Ovary (tissue), 9 donors: ENCODE data around the gene FGR. TPM values are rescaled to one million over a fixed set of nuclear protein-coding genes. Genes with fewer than 3 reads are reported as not detected.

Experiments used
- DNase-seq, 5 donors: peaks; one replicate each; pipeline ENCODE4 v3.0.0-alpha.2; 2019 to 2020
- H3K27ac ChIP-seq, 2 donors: fragments of 200-600 bp; one replicate each; pipeline versions ENCODE4 v1.5.1 to v1.8.0; 2019 to 2022
- H3K27me3 ChIP-seq: fragments of 200-600 bp; one replicate; pipeline ENCODE4 v1.8.0; 2022
- H3K36me3 ChIP-seq: fragments of 200-600 bp; sonication (generic); one replicate; pipeline ENCODE4 v1.5.1; 2019
- H3K4me1 ChIP-seq: one replicate; pipeline ENCODE4 v1.8.1; 2013; ENCODE audit warnings: mild to moderate bottlenecking, moderate library complexity; ENCODE audit not compliant: insufficient read depth
- H3K4me3 ChIP-seq: fragments of 200-600 bp; sonication (generic); one replicate; pipeline ENCODE4 v1.5.1; 2017
- H3K9me3 ChIP-seq, 2 donors: fragments of 200-600 bp in 1 of 2; sonication (generic) in 1 of 2; one replicate each; pipeline versions ENCODE4 v1.5.1 to v1.8.1; 2013 to 2019; ENCODE audit warnings: mild to moderate bottlenecking in 1 of 2, moderate library complexity in 1 of 2
- EP300 ChIP-seq: sonication (generic); formaldehyde crosslinking; IDR thresholded peaks from one replicate; pipeline ENCODE4 v1.6.1; 2017; ENCODE audit warnings: antibody characterized with exemption
- POLR2A ChIP-seq: fragments of 450-650 bp; IDR thresholded peaks from one replicate; pipeline ENCODE4 v1.6.1; 2017; ENCODE audit warnings: antibody characterized with exemption, mild to moderate bottlenecking, moderate library complexity
- WGBS, 3 donors: extraction: QIAGEN DNeasy Blood & Tissue Kit in 1 of 3; methylation state at CpG; one replicate each; pipeline versions ENCODE4 v1.1.5 to v1.1.7; 2013 to 2017; 5-methylcytosine and 5-hydroxymethylcytosine counted together
- intact Hi-C, 4 donors: fragments of 100-400 bp; cut with DNase I; formaldehyde crosslinking; loops; one replicate each; pipeline versions ENCODE4 v1.11.0 to v1.15.1; 2022 to 2023
- polyA plus RNA-seq, 2 donors: library from polyadenylated mRNA; stranded (reverse); fragments of 200-250 nt in 1 of 2; fragments of 350-450 nt in 1 of 2; fragmentation: Illumina TruSeq in 1 of 2; extraction: RNeasy Lipid Tissue Mini Kit (QIAGEN cat#74804) in 1 of 2; gene quantifications; one replicate each; pipeline ENCODE4 v1.2.3, GENCODE V29; 2013 to 2014
- total RNA-seq, 7 donors: library from RNA; depleted of rRNA in 2 of 7; stranded (reverse); fragments of >200 nt in 2 of 7; fragmentation: NEBNext Ultra II Directional in 3 of 7; extraction: Animal tissue kit (Norgen Biotek cat#: 25700) in 3 of 7; gene quantifications; one replicate each; pipeline versions ENCODE4 v1.1.0 to v1.2.4, GENCODE V29; 2016 to 2023
- TF ChIP-seq, protein P1 (sequence below), 3 donors: fragments of 450-650 bp in 2 of 3; fragments of 200-600 bp in 1 of 3; IDR thresholded peaks; one replicate each; pipeline versions ENCODE4 v1.5.1 to v1.8.0; 2016 to 2022; ENCODE audit warnings: antibody characterized with exemption in 3 of 3, mild to moderate bottlenecking in 1 of 3
- donor health status: DM: no; HTN: no; CAD: no; lungs with moderate emphysema.
- donor health status: DM: no; HTN: no; CAD: no.
- donor health status: Bipolar disorder and iron deficiency.
- donor health status: DM: yes; HTN: yes; CAD: no.
- donor health status: DM: no; HTN: no; CAD: no.
- donor health status: DM: yes; HTN: yes; CAD: no.

FGR gene
- total and polyA plus RNA-seq, 9 donors: 1.1 to 14.1 (median 4.2) TPM

GRCh38 chr1:27605796-27606707 is 28.9 kb downstream of the FGR start:
- TF ChIP-seq POLR2A: no peak
- TF ChIP-seq, protein P1, sequence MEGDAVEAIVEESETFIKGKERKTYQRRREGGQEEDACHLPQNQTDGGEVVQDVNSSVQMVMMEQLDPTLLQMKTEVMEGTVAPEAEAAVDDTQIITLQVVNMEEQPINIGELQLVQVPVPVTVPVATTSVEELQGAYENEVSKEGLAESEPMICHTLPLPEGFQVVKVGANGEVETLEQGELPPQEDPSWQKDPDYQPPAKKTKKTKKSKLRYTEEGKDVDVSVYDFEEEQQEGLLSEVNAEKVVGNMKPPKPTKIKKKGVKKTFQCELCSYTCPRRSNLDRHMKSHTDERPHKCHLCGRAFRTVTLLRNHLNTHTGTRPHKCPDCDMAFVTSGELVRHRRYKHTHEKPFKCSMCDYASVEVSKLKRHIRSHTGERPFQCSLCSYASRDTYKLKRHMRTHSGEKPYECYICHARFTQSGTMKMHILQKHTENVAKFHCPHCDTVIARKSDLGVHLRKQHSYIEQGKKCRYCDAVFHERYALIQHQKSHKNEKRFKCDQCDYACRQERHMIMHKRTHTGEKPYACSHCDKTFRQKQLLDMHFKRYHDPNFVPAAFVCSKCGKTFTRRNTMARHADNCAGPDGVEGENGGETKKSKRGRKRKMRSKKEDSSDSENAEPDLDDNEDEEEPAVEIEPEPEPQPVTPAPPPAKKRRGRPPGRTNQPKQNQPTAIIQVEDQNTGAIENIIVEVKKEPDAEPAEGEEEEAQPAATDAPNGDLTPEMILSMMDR (IDR thresholded peaks at IDR 0.05): peak; percentile 73 to 95 (median 82)
- Histone ChIP-seq H3K36me3 (no peaks in the 10 kb centered on the region), H3K4me3 (no peak overlapping the region), H3K27me3 (no peaks in the 10 kb centered on the region), H3K9me3 (no peaks in the 10 kb centered on the region), H3K4me1 (no peaks in the 10 kb centered on the region), H3K27ac (no peak overlapping the region)
- intact Hi-C loops: loop anchor here (2.0 to 10.0 kb wide), 8 partner anchors 56 to 309 kb away; partner anchors contain the start of gene WASF2 (in 1 of the 4)
- peak in 4 of 5 donors; percentile 71 to 76 (median 73) for DNase-seq
- WGBS, 3 donors: 11 to 14% (median 13%) methylated on average over 11 of the region's 11 CpGs

GRCh38 chr1:27605300-27605766 is 29.7 kb downstream of the FGR start:
- 83 to 84% (median 84%) methylated on average over 7 of the region's 7 CpGs for WGBS, 3 donors
- H3K9me3 ChIP-seq: no peaks in the 10 kb centered on the region
- H3K27me3 ChIP-seq: no peaks in the 10 kb centered on the region
- no peak for TF ChIP-seq EP300
- no peak for TF ChIP-seq POLR2A
- TF ChIP-seq, protein P1 (IDR thresholded peaks at IDR 0.05): no peak
- H3K4me1 ChIP-seq: peaks cover 3% of the 10 kb centered on the region
- H3K27ac ChIP-seq: no peak overlapping the region
- intact Hi-C loops: loop anchor here (5.0 to 10.0 kb wide), 6 partner anchors 57 to 308 kb away; partner anchors contain the start of gene WASF2 (in 1 of the 4)
- no peaks in the 10 kb centered on the region for H3K36me3 ChIP-seq
- no peak overlapping the region for H3K4me3 ChIP-seq
- peak in 2 of 5 donors; percentile 35 to 36 for DNase-seq

DNA sequence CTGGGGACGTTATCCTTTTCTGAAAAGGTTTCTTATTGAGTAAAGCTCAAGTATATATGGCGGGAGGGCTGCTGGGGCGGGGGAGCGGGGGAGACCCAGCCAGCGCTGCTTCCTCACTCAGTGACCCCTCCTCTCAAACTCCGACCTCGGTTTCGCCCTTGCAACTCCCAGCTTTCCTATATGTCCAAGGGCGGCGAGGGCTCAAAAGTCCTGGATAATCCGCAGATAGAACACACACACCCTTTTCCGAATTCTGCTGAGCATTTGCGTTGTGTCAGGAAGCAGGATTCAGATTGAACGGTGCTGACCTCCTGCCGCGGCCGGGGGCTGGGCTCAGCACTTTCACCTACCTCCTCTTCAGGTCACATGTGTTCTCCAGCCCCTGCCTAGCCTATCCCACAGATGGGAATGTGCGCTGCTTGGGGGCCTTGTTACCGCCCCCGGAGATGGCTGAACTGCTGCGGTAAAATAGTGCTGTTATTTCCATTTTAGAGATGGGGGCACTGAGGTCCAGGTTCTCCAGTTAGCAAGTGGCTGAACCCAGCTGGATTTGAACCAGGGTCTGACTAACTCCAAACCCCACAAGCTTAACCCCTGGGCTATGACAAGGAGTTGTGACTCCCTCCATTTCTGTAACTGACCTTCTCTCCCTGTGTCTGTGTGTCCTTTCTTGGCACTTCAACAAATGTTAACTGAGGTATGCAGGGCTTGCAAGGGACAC is 30.2 kb downstream of the FGR start:
- Histone ChIP-seq H3K27me3 (no peaks in the 10 kb centered on the region), H3K9me3 (no peaks in the 10 kb centered on the region), H3K4me3 (peak overlapping the region; percentile 75), H3K4me1 (peaks cover 7% of the 10 kb centered on the region), H3K36me3 (no peaks in the 10 kb centered on the region), H3K27ac (peak overlapping the region in 1 of 2 donors; percentile 86)
- 28 to 33% (median 32%) methylated on average over 21 of the region's 21 CpGs for WGBS, 3 donors
- intact Hi-C loops: loop anchor here (5.0 to 10.0 kb wide), 10 partner anchors 37 to 307 kb away; partner anchors contain the start of gene WASF2 (in 1 of the 4)
- DNase-seq: no peak
- TF ChIP-seq, protein P1 (IDR thresholded peaks at IDR 0.05): no peak
